NCI-H2171 (cell line): Measurements from ENCODE around the gene KCNQ2.
"Not testable (repeated sequence)": the region's sequence is repeated elsewhere in the genome, so short reads cannot be mapped to it uniquely, and the experiment has no call there.

Experiments
- DNase-seq: peaks from one replicate; lab custom pipeline; 2025; lab: John Stamatoyannopoulos, UW

KCNQ2 gene

DNA sequence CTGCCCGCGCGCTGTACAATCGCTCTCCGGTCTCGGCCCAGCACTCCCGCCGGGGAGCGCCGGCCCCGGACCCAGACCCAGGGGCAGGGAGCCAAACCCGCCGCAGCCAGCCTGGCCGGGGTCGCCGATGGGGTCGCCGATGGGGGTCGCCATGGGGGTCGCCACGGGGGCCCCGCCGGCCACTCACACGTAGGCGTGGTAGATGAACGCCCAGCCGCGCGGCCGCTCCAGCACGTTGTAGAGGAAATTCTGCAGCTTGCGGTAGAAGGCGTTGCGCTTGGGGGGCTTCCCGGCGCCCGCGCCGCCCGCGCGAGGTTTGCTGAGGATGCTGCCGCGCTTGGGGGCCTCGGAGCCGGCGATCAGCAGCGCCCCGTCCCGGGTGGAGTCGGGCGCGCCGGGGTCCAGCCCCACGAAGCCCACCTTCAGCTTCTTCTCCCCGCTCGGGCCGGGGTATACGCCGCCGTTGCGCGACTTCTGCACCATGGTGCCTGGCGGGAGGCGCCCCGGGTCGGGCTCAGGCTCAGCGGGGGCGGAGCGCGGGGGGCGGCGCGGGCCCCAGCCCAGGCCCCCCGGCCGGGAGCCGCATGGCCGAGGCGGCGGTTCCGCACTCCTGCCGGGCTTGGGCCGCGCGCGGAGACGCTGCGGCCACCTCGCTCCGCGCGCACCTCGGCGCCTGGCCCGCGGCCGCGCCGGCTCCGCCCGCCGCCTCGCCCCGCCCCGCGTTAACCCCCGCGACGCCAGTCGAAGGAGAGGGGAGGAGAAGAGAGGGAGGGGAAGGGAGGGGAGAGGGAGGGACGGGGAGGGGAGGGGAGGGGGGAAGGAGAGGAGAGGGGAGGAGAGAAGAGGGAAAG, at the start of gene KCNQ2:
Gene KCNQ2, minus strand, starts transcription at position 675 of the 851 bp plus-strand sequence. Its CDS starts 192 bp downstream, at position 483.
- peak; percentile 76 for DNase-seq

DNA sequence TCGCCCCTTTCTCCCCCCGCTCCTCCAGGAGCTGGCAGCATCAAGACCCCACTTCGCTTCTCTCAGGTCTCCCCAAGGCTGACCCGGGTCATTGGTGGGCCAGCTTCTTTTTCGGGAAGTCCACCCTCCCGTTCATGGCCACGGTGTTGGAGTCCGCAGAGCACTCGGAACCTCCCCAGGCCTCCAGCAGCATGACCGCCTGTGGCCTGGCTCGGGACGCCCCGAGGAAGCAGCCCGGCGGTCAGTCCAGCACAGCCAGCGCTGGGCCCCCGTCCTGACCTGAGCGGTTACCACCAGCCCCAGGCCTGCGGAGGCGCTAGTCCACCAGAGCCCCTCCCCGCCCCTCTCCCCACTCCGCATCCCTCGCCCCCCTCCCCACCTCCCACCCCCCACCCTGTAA, 49.1 kb upstream of the KCNQ2 start:
- DNase-seq = no peak

DNA sequence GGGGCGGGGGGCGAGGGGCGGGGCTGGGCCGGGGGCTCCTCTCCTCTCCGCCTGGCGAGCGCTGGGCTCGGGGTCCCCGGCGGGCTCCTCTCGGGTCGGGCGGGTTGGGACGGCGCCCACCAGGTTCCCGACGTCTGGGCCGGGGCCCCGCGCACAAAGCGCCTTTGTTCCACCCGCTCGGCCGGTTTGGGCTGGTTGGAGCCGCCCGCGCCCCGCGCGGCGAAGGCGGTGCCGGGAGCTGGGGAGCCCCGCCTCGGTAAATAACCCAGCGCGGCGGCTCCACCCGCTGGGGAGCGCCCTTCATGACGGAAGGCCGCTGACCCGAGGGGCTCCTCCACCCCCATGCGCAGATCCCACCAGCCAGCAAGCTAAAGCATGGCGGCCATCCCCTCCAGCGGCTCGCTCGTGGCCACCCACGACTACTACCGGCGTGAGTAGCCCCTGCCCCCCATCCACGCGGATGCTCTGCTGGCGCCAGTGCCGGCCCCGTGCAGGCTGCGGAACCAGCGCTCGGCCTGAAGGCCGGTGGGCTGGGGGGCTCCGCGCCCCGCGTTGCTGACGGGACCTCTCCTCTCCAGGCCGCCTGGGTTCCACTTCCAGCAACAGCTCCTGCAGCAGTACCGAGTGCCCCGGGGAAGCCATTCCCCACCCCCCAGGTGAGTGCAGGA, 48.6 kb upstream of the KCNQ2 start:
- DNase-seq = peak; percentile 55

DNA sequence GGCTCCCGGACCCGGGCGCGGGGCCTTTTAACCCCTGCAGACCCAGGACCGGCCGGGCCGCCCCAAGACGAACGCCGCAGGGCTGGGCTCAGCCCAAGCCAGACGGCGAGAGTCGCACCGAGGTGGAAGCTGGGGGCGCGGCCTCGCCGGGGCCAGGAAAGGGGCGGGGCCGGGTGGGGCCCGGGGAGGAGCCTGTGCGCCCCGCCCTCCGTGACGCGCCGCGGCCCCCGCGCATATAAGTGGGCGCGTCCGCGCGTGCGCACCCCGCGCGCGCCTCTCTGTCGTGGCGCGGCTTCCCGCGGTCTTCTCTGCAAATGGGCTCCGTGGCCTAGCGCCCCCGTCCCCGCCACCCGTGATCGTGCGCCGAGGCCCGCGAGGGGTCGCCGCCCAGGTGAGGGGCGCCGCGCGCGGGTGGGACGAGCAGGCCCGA, 48.1 kb upstream of the KCNQ2 start, which contains the start of gene PPDPF:
Gene PPDPF, plus strand, starts transcription at position 262 of the 430 bp plus-strand sequence. CDS start 544 bp downstream, outside the sequence.
- peak; percentile 88 for DNase-seq

DNA sequence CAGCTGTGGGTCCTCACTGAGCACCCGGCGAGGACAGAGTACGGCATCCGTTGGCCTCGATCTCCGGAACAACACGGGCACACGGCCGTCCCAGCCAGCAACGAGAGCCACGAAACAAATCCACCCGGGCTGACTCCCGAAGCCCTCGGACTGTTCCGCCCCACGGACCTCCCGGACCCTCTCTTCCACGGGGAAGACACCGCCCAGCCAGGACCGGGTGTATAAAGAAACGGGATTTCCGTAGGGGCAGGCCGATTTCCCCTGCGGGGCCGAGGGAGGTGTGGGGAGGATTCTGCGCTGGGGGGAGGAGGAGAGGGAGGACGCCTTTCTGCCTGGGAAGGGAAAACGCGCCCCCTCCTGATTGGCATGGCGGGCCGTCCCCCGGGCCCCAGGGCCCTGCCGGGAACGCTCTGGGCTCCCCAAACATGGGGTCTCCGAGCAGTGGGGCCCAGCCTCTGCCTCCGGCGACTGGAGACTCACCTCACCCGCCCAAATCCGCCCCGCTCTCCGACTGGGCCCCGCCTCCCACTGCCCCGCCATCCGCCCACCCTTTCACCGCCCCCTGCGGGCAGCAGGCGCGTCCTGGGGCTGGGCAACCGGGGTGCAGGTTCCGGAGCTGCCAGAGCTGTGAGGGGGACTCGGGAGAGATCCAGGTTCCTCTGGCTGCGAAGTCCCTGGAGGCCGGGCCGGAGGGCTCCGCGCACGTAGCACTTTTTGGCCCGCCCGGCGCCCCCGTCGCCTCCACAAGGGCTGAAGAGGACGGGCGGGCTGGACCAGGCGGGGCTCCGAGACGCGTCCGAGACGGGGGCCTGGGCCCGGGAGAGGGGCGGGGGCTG, 47.4 kb upstream of the KCNQ2 start:
- DNase-seq = peak; percentile 84

DNA sequence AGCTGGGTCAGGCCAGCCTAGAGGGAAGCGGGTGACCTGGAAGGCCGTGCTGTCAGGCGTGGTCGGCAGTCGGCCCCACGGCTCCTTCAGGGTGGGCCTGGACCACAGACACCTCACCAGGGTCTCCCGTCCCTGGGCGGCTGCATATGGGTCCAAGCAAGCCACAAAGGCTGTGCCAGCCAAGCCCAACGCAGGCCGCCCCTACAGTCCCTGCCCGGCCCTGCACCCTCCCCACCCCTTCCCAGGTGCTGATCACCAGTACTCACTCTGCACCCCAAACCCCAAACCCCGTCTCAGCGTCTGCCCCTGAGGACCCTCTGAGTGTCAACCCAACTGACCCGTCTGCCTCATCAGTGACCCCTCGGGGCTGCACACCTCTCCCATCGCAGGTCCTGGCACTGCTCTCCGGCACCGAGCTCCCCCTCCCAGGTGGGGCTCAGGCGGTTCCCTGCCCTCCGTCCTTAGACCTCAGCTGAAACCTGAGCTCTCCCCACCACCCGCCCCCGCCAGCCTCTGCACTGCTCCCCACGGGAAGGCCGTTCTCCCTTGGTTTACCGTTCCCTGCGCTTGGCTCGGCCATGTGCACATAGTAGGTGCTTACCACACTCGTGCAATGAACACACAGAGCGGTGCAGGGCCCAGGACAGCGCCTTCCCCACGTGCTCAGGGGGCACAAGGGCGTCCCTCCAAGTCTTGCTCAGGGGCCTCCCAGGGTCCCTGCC, 46.7 kb upstream of the KCNQ2 start:
- DNase-seq = no peak

DNA sequence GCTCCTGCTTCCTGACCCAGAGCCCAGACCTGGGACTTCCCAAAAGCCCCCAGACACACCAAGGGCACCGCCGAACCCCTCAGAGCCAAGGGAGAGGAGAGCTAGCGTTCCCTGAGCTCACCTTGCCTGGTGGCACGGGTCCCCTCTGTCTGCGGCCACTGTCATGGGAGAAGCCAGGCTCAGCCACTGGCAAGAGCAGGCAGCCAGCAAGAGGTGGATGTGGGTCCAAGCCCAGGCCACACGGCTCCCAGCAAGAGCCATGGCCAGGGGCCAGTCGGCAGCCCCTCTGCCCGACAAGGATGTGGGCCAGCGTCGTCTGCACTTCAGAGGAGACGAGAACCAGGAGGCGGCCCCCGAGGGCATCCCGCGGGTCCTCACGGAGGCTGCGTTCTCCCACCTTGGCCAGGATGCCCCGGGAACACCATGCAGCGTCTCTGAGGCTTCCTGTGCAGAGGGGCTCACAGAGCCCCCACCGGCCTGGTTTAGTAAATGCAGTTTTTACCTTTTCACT, 46.0 kb upstream of the KCNQ2 start:
- DNase-seq = no peak

DNA sequence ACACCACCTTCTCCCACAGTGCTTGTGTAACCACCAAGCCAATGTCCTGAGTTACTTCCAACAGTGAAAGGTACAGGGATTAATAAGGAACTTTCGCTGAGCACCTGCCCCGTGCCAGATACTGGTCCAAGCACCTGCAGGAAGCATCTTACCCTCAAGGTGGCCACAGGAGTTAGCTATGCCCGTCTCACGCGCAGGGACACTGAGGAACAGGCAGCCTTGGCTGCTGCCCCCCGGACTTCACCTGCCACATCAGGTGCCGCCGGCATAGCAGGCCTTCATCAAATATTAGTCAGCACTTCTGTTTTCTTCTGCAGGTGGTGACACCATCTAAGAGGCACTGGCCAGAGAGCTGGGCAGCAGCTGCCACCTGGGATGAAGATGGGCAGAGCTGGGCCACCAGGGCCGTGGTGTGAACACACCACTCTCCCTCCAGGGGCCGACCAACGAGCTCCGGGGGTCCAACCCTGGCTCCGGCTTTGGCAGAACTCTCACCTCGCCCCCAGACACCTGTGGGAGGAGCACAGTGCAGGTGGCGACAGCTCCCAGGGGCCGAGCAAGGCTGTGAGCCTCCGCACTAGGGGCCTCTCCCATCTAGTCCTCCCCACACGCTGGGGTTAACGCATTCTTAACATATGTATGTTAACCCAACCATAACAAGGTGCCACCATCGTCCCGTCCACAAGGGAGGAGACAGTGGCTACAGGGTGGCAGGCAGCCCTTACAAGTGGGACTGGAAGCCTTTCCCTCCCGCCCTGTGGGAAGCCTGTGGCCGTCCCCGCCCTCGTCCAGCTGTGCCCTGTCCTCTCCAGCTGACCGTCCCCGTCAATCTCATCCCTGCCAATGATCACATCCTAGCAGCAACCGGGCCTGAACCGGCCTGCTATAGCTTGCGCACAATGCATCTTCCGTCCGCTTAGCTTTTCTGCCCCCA, 45.2 kb upstream of the KCNQ2 start:
- no peak for DNase-seq

DNA sequence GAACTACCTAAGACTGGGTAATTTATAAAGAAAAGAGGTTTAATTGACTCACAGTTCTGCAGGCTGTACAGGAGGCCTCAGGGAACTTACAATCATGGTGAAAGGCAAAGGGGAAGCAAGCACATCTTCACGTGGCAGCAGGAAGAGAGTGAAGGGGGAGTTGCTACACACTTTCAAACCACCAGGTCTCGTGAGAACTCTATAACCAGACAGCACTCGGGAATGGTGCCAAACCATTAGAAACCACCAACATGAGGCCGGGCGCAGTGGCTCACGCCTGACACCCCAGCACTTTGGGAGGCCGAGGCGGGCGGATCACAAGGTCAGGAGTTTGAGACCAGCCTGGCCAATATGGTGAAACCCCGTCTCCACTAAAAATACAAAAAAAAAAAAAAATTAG, 42.1 kb upstream of the KCNQ2 start:
- not testable (repeated sequence) for DNase-seq

DNA sequence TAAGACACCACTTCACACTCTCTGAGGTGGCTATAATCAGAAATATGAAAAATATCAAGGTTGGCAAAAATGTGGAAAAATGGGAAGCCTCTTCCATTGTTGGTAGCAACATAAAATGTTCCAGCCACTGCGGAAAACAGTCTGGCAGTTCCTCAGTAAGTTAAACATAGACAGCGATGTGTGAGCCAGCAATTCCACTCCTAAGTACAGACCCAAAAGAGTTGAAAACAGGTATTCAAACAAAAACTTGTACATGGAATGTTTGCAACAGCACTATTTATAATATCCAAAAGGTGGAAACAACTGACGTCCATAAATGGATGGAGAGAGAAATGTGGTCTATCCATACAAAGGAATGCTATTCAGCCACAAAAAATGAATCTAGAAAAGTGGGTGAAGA, 40.8 kb upstream of the KCNQ2 start:
- DNase-seq = no peak

DNA sequence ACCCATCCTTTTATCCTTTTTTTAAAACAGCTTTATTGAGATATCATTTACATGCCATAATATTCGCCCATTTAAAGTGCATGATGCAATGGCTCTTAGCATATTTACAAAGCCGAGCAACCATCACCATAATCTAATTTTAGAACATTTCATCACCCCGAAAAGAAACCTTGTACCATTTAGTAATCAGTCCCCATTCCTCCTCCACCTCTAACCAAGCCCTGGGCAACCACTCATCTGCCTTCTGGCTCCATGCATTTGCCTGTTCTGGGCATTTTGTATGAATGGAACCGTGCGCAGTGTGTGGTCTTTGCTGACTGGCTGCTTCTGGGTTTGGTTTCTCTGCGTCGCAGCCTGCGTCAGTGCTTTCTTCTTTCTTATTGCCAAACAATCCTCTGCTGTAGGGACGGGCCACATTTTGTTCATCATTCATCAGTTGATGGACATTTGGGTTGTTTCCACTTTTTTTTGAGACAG, 36.7 kb upstream of the KCNQ2 start:
- DNase-seq = no peak

DNA sequence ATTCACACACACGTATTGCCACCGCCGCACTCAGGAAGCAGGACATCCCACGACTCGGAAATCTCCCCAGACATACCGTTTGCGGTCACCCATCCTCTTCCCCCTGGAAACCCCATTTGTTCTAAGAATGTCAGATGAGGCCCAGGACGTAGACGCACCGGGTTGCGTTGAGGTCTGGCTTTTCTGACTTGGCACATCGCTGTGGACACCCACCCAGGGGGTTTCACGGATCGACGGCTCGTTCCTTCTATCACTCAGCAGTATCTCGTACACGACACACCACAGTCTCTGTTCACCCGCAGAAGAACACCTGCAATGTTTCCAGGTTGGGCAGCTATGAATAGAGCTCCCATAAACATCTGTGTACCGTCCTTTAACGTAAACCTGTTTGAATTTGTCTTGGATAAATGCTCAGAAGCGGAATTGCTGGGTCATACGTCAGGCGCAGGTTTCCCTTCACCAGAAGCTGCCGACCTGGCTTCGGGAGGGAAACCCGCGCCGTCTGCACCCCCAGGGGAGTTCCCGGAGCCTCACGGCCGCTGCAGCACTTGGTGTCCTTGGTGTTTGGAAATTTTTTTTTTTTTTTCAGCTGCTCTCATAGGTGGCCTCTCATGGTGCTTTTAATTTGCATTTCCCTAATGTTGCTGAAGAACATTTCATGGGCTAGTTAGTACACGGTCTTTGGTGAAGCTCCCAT, 35.8 kb upstream of the KCNQ2 start:
- DNase-seq = peak; percentile 92

DNA sequence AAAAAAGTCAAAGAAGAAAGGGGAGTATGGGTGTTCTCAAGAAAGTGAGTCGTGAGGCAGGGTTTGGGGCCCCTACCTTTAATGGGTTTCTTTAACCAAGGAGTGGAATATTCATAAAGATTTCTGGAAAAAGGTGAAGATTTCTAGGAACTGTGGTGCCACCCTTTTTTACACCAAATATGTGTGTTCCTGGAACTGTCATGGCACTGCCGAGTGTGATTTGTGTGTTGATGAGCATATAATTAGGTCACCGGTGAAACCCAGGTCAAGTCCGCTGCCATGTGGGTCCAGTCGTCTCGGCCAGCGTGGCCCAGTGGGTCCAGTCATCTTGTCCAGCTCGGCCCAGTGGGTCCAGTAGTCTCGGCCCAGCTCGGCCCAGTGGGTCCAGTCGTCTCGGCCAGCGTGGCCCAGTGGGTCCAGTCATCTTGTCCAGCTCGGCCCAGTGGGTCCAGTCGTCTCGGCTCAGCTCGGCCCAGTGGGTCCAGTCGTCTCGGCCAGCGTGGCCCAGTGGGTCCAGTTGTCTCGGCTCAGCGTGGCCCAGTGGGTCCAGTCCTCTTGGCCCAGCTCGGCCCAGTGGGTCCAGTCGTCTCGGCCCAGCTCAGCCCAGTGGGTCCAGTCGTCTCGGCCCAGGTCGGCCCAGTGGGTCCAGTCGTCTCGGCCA, 34.8 kb upstream of the KCNQ2 start:
- no peak for DNase-seq

DNA sequence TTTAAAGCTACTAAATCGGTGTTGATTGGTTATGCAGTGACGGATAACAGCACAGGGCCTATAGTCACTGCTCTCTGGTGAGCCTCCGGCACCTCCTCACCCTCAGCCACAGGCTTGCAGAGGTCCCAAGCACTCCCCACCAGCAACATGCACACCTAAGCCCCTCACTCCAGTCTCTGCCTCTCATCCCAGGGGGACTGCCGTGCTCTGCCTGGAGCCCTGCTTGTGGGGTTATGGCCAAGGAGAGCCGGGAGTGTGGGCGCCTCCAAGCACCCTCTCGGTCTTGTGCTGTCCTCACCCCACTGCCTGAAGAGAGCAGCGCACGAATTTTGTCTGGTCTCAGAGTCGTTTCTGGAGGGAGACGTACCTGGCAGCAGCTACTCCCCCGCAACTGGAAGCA, 33.3 kb upstream of the KCNQ2 start:
- no peak for DNase-seq

DNA sequence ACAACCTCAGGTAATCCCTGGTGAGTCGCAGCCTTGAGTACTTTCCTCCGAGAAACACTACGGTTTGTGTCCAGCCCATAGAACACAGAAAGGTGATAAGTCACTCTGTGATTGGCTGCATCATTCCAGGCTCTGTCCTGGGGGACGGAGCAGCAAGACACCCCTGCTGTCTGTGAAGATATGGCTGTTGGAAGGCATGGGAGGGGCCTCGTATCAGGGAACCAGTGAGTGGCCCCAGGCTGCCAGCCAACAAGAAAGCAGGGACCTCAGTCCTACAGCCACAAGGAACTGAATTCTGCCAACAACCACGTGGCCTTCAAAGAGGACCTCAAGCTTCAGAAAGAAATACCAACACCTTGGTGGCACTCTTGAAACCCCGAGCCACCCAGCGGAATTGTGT, 32.8 kb upstream of the KCNQ2 start:
- DNase-seq = no peak

DNA sequence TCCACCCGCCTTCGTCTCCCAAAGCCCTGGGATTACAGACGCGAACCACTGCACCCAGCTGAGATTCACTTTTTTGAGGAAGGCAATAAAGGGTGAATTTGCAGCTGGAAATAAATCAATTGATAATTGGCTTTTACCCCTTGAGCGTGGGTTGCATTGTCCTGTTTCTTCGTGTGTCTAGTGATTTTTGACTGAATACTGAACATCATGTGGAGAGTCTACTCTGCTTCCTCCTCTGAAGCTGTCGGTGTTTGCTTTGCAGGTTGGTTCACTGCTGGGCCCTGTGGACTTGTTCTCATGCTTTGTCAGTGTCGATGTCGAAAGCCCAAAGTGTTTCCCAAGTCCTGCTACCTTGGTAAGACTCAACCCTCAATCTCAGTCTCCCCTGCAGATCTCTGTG, 32.2 kb upstream of the KCNQ2 start:
- DNase-seq = no peak

DNA sequence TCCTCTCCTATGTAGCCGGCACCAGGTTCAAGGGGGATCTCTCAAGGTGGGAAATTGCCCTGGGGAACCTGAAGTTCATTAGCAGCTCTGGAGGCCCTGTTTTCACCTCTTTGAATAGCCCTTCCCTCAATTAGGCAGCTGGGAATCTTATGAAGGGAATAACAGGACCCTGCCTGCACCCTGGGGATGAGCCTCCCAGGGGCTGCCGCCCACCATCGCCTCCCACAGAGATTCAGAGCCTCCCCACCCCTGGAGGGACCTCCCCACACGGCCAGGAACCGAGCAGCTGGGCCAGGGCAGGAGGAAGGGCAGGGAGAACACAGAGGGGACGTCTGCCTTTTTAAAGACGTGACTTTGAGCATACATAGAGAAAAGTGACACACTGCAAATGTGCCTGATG, 31.1 kb upstream of the KCNQ2 start:
- DNase-seq = no peak

DNA sequence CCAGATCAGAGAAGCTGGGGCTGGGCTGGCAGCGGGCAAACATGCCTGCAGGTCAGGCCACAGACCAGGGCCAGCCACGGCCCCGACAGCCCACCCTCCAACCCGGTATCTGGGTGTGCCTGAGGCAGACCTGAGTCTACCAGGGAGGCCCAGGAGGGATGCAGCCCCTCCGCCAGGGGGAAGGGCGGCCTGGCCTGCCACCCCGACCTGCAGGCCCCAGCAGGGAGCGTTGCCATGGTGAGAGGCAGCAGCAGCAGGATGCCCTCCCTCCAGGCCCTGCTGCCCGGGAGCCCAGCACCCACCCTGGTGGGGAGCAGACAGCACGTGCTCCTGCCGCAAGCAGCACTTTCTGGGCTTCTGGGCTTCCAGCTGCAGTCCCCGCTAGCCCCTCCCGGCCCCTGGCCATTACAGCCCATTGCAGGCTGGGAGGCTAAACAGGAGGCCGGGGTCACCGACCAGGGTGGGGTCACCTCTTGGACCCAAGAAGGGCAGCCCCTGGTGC, 30.3 kb upstream of the KCNQ2 start:
- DNase-seq = peak; percentile 84
